ENCODE results near the gene NATD1.

DNA sequence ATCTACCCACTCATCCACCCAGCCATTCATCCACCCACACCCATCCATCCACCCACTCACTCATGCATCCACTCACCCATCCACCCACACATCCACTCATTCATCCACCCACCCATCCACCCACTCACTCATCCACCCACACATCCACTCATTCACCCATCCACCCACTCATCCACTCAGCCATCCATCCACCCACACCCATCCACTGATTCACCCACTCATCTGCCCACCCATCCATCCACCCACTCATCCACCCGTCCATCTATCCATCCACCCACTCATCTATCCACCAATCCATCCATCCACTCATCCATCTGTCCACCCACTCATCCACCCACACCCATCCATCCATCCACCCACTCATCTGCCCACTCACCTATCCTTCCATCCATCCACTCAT lies 17.3 kb downstream of the NATD1 start:
- TF ChIP-seq EZH2 (IDR thresholded peaks at IDR 0.05; ENCODE audit: borderline replicate concordance) (no peak), EZH2phosphoT487 (IDR thresholded peaks at IDR 0.05; ENCODE audit: low read depth, severe bottlenecking, unreplicated experiment) (no peak)
- TF ChIP-seq, protein P1, sequence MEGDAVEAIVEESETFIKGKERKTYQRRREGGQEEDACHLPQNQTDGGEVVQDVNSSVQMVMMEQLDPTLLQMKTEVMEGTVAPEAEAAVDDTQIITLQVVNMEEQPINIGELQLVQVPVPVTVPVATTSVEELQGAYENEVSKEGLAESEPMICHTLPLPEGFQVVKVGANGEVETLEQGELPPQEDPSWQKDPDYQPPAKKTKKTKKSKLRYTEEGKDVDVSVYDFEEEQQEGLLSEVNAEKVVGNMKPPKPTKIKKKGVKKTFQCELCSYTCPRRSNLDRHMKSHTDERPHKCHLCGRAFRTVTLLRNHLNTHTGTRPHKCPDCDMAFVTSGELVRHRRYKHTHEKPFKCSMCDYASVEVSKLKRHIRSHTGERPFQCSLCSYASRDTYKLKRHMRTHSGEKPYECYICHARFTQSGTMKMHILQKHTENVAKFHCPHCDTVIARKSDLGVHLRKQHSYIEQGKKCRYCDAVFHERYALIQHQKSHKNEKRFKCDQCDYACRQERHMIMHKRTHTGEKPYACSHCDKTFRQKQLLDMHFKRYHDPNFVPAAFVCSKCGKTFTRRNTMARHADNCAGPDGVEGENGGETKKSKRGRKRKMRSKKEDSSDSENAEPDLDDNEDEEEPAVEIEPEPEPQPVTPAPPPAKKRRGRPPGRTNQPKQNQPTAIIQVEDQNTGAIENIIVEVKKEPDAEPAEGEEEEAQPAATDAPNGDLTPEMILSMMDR (IDR thresholded peaks at IDR 0.05; ENCODE audit: poor library complexity) = no peak

Measured in hepatocyte (in vitro differentiated cells).